Pancreas (tissue), 10 donors: ENCODE results near the gene SOD3. TPM values are rescaled to one million over a fixed set of nuclear protein-coding genes. Genes with fewer than 3 reads are reported as not detected.

Experiments
- ATAC-seq, 4 donors: fragments of 200-7000 bp; cut with Tn5 transposase; one replicate each; pipeline versions ENCODE4 v1.8.0 to v1.9.1; 2020; ENCODE audit warnings: mild to moderate bottlenecking in 4 of 4, moderate library complexity in 4 of 4
- DNase-seq, 6 donors: peaks; one replicate each; pipeline ENCODE4 v3.0.0-alpha.2; 2020
- FAIRE-seq: peaks from 2 replicates; lab custom pipeline; 2012; peaks lifted over from hg19 to GRCh38; lab: Jason Lieb, UNC
- H3K27ac ChIP-seq, 4 donors: fragments of 200-600 bp; sonication (generic); 1 replicate in 3 of 4; 2 replicates in 1 of 4; pipeline versions ENCODE4 v1.5.0 to v1.8.0; 2020
- H3K27me3 ChIP-seq, 4 donors: fragments of 200-600 bp; one replicate each; pipeline ENCODE4 v1.8.0; 2021
- H3K36me3 ChIP-seq, 3 donors: fragments of 200-600 bp; sonication (generic) in 1 of 3; one replicate each; pipeline versions ENCODE4 v1.5.0 to v1.8.0; 2020 to 2021
- H3K4me1 ChIP-seq, 3 donors: fragments of 200-600 bp; one replicate each; pipeline ENCODE4 v1.8.0; 2021
- H3K4me3 ChIP-seq, 4 donors: fragments of 200-600 bp; sonication (generic) in 2 of 4; one replicate each; pipeline versions ENCODE4 v1.5.0 to v1.8.0; 2020 to 2021
- H3K9me3 ChIP-seq, 4 donors: fragments of 200-600 bp; one replicate each; pipeline ENCODE4 v1.8.0; 2021
- WGBS, 2 donors: extraction: QIAGEN DNeasy Blood & Tissue Kit; methylation state at CpG; one replicate each; pipeline ENCODE4 v1.1.7; 2013; 5-methylcytosine and 5-hydroxymethylcytosine counted together
- intact Hi-C, 3 donors: fragments of 100-400 bp; cut with DNase I; formaldehyde crosslinking; loops; one replicate each; pipeline versions ENCODE4 v1.11.1 to v1.14.2; 2022
- polyA plus RNA-seq, 2 donors: library from polyadenylated mRNA; stranded (reverse); fragments of 200-250 nt; gene quantifications; one replicate each; pipeline ENCODE4 v1.2.3, GENCODE V29; 2013
- total RNA-seq, 6 donors: library from RNA; stranded (reverse); fragmentation: NEBNext Ultra II Directional in 4 of 6; extraction: Animal tissue kit (Norgen Biotek cat#: 25700) in 4 of 6; gene quantifications; one replicate each; pipeline versions ENCODE4 v1.2.1 to v1.2.4, GENCODE V29; 2021 to 2023
- TF ChIP-seq, protein P1 (sequence below), 4 donors: fragments of 200-600 bp; sonication (generic) in 3 of 4; IDR thresholded peaks; one replicate each; pipeline versions ENCODE4 v1.5.0 to v1.8.0; 2021; ENCODE audit warnings: antibody characterized with exemption in 4 of 4
- donor health status: healthy with polysubstance abuse.
- donor health status: DM: no; HTN: no; CAD: no; lungs with moderate emphysema.
- donor health status: DM: no; HTN: no; CAD: no.
- donor health status: control.
- donor health status: control.
- donor health status: Bipolar disorder and iron deficiency.
- donor health status: DM: yes; HTN: yes; CAD: no.
- donor health status: DM: no; HTN: no; CAD: no.
- donor health status: DM: no; HTN: no; CAD: no.
- donor health status: DM: yes; HTN: yes; CAD: no.

Gene SOD3
- total and polyA plus RNA-seq, 8 donors: 21.2 to 43.9 (median 37.2) TPM

DNA sequence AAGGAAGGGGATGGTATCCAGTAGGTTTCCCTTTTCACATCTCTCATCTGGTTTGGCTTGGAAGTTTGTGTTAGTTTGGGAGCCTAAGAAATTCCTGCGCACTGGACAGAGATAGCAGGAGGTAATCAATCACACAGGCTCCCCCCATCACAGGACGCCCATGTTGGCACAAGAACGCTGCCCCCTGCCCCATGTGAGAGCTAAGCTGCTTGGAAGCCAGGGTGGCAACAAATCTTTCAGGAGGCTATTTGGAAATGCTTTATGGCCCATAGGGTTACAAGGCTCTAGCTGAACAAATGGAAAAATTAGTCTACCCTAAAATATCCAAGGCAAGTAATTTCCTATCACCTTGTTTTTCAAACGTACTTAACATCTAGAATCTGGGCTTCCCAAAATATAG is 54.0 kb downstream of the SOD3 start:
- no peak overlapping the region for H3K27ac ChIP-seq
- no peaks in the 10 kb centered on the region for H3K36me3 ChIP-seq
- intact Hi-C loops: no loop called here
- ATAC-seq (no peak), DNase-seq (no peak), FAIRE-seq (no peak)
- no peaks in the 10 kb centered on the region for H3K4me1 ChIP-seq
- no peaks in the 10 kb centered on the region for H3K9me3 ChIP-seq
- 84 to 86% methylated on average over 4 of the region's 4 CpGs for WGBS, 2 donors
- H3K27me3 ChIP-seq: no peaks in the 10 kb centered on the region
- TF ChIP-seq, protein P1, sequence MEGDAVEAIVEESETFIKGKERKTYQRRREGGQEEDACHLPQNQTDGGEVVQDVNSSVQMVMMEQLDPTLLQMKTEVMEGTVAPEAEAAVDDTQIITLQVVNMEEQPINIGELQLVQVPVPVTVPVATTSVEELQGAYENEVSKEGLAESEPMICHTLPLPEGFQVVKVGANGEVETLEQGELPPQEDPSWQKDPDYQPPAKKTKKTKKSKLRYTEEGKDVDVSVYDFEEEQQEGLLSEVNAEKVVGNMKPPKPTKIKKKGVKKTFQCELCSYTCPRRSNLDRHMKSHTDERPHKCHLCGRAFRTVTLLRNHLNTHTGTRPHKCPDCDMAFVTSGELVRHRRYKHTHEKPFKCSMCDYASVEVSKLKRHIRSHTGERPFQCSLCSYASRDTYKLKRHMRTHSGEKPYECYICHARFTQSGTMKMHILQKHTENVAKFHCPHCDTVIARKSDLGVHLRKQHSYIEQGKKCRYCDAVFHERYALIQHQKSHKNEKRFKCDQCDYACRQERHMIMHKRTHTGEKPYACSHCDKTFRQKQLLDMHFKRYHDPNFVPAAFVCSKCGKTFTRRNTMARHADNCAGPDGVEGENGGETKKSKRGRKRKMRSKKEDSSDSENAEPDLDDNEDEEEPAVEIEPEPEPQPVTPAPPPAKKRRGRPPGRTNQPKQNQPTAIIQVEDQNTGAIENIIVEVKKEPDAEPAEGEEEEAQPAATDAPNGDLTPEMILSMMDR (IDR thresholded peaks at IDR 0.05): no peak
- H3K4me3 ChIP-seq: no peak overlapping the region

- no peak overlapping the region for H3K27ac ChIP-seq
These were observed 54.4 kb downstream of the SOD3 start for GRCh38 chr4:24849756-24850155.

More at GRCh38 chr4:24849756-24850155, 54.4 kb downstream of the SOD3 start:
- TF ChIP-seq, protein P1 (IDR thresholded peaks at IDR 0.05): no peak
- FAIRE-seq (no peak), ATAC-seq (no peak), DNase-seq (no peak)
- no peaks in the 10 kb centered on the region for H3K36me3 ChIP-seq
- no peaks in the 10 kb centered on the region for H3K27me3 ChIP-seq
- 91 to 94% methylated on average over 2 of the region's 2 CpGs for WGBS, 2 donors
- intact Hi-C loops: no loop called here
- no peaks in the 10 kb centered on the region for H3K4me1 ChIP-seq
- no peak overlapping the region for H3K4me3 ChIP-seq
- no peaks in the 10 kb centered on the region for H3K9me3 ChIP-seq

Other genes starting within 250 kb of the SOD3 start
- 10 to 100 TPM; 32.8 to 61.8 (median 46.0) TPM for gene DHX15, start 211.0 kb upstream of the SOD3 start, total RNA-seq
- gene DHX15, start 211.0 kb upstream of the SOD3 start, polyA plus RNA-seq: 10 to 100 TPM; 39.0 to 74.6 TPM
- 10 to 100 TPM; 14.7 to 25.3 (median 20.7) TPM for gene CCDC149, start 117.5 kb downstream of the SOD3 start, total RNA-seq
- 10 to 100 TPM; 14.3 to 15.3 TPM for gene CCDC149, start 117.5 kb downstream of the SOD3 start, polyA plus RNA-seq
- gene LGI2, start 235.4 kb downstream of the SOD3 start, total RNA-seq: 1 to 10 TPM in 2 of 6 donors, under 1 TPM in 4; 0.22 to 1.7 (median 0.73) TPM
- under 1 TPM; 0.38 to 0.72 TPM for gene LGI2, start 235.4 kb downstream of the SOD3 start, polyA plus RNA-seq